GM06990 (cell line): ENCODE results near the gene LYPD6B.

Source experiments
- DNase-seq: peaks from one replicate; pipeline ENCODE4 v3.0.0-alpha.2; 2011; ENCODE audit not compliant: insufficient read length; ENCODE audit errors: extremely low read depth
- H3K27me3 ChIP-seq: replicated peaks from 2 replicates; pipeline ENCODE4 v1.6.0; 2011; ENCODE audit warnings: low read length; ENCODE audit not compliant: control insufficient read depth, insufficient read depth
- H3K36me3 ChIP-seq: 2 replicates; pipeline ENCODE4 v1.5.1; 2011; ENCODE audit warnings: low read length; ENCODE audit not compliant: control insufficient read depth, insufficient read depth
- H3K4me3 ChIP-seq: replicated peaks from 2 replicates; pipeline ENCODE4 v1.5.1; 2011; ENCODE audit warnings: low read depth, mild to moderate bottlenecking, control low read depth, low read length
- CTCF ChIP-seq: IDR thresholded peaks from 2 replicates; pipeline ENCODE4 v1.5.1; 2011; ENCODE audit warnings: low read length, control low read depth, mild to moderate bottlenecking, inconsistent platforms; ENCODE audit not compliant: insufficient read depth, poor library complexity, severe bottlenecking

LYPD6B gene

GRCh38 chr2:149145314-149146295, 107.1 kb downstream of the LYPD6B start:
- H3K27me3 ChIP-seq, result no peaks in the 10 kb centered on the region

GRCh38 chr2:149146876-149147275, 108.4 kb downstream of the LYPD6B start:
- no peak for TF ChIP-seq CTCF
- Histone ChIP-seq H3K4me3 (no peak overlapping the region), H3K27me3 (no peaks in the 10 kb centered on the region), H3K36me3 (no peaks in the 10 kb centered on the region)
- no peak for DNase-seq

More at GRCh38 chr2:149145314-149146295, 107.1 kb downstream of the LYPD6B start:
- DNase-seq, result no peak
- Histone ChIP-seq H3K36me3 (no peaks in the 10 kb centered on the region), H3K4me3 (no peak overlapping the region)
- TF ChIP-seq CTCF, result no peak

DNA sequence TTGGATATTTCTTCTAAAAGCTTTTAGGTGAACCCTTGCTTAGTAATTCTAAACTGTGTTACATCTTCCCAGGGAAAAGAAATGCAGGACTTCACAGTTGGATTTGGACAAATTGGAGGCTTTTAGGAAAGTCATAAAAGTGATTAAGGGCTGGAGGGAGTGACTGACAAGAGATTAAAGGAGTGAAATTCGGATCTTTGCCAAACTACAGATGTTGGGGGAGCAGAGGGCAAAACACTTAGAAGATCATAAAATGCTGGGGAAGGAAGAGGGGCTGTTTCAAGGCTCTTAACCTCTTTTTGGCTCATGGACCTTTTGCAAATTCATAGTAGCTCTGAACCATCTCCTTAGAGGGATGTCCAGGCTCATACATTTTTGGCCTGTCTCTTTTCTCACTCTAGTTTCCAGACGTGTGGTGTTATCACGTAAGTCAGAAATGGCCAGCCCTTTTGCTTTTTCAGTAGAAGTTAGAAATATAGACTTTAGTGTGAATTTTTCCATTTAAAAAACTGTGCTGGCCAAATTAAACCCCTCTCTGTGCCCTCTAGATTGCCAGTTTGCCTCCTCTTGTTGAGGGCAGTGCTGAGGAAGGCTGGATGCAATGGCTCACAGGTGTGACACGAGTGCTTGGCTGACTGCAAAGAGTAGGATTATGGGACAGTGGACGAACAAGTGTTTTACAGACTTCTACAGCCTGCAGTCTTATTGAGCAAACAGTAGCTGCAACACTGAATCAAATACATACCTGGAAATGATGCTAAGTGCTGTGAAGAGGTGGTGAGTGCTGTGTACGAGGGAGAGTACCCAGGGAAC, 109.9 kb downstream of the LYPD6B start:
- DNase-seq, result no peak
- H3K27me3 ChIP-seq, result no peaks in the 10 kb centered on the region
- TF ChIP-seq CTCF, result no peak
- no peak overlapping the region for H3K4me3 ChIP-seq
- H3K36me3 ChIP-seq, result no peaks in the 10 kb centered on the region

DNA sequence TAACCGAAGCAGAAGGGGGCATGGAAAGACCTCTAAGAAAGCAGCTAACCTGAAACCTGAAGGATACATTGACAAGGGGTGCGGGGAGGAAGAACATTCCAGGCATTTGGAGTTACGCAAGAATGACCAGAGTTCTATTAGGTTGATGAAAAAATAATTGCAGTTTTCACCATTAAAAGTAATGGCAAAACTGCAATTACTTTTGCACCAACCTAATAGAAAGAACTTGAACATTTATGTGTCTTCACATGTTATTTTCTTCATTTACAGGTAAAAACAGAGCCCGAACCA, 110.5 kb downstream of the LYPD6B start:
- no peak for DNase-seq
- H3K27me3 ChIP-seq, result no peaks in the 10 kb centered on the region
- no peak overlapping the region for H3K4me3 ChIP-seq
- no peaks in the 10 kb centered on the region for H3K36me3 ChIP-seq
- TF ChIP-seq CTCF, result no peak

DNA sequence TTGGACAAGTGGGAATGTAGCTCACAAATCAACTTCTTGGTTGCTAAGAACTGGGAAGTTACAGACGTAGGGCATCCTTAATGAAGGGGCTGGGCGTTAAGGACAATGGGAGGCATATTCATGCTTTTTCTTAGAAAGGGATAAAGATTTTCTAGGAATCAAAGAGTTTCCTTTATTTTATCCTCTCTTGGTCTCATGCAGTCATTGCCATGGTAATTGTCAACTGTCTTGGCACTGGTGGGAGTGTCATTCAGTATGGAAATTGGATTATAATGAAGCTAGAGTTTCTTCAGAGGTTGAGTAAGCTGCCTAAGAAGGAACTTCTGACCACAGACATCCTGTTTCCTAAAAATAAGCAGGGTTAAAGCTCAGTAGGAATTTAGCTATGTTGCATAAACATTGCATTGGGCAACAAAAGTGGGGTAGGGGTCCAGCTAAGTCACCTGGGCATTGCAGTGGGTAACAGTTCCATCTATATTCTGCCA, 114.0 kb downstream of the LYPD6B start:
- no peak for TF ChIP-seq CTCF
- Histone ChIP-seq H3K36me3 (no peaks in the 10 kb centered on the region), H3K4me3 (no peak overlapping the region), H3K27me3 (no peaks in the 10 kb centered on the region)
- DNase-seq, result no peak
